Measurements from ENCODE around the gene ZCCHC2. TPM values are rescaled to one million over a fixed set of nuclear protein-coding genes. Genes with fewer than 3 reads are reported as not detected.
A peak's percentile ranks its signal among the peaks of the same experiment; 100 is the strongest.

The ZCCHC2 gene
- total and polyA plus RNA-seq, 9 of the 15 experiments (the other 6 are each of a cell fraction or from before 2014, with no cell fraction given) = 1.0 to 9.2 (median 6.0) TPM

DNA sequence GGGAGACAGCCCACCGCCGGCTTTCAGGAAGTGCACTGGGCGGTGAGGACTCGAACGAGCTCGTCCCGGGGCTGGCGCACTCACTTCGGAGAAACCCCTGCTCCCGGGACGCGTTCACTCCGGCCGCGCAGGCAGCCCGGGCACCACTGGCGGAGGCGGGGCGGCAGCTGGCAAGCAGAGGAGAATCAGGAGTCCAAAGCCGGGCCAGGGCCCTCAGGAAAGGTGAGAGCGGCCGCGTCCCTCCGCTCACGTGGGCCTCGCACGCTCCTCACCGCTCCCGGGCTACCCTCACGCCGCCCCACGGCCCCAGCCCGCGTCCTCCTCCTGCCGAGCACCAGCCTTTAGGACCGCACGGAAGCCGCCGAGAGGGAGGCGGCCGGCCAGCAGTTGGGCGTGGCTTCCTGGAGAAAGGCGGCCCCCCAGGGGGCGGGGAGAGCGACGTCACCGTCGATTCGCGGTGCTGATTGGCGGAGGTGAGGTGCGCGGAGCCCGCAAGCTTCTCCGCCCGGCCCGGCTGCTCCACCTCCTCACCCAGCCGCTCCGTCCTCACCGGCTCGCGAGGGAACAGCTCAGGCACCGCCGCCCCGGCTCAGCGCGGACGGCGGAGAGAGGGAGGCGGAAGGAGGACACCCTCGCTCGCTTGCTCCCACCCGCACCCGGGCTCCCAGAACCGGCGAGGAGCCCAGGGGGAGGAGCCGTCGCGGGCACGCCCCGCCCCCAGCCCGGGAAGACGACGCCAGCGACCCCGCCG is at the start of gene ZCCHC2 (continued):
- TF ChIP-seq FOXM1 (IDR thresholded peaks at IDR 0.05; ENCODE audit: low read depth) (0 out of 2 replicates have a peak, but pooled peaks have one; percentile 46), FOXM1 (CRISPR knock-in tag; IDR thresholded peaks at IDR 0.05; ENCODE audit: low read depth) (0 out of 2 replicates have a peak, but pooled peaks have one; percentile 42), TARDBP (IDR thresholded peaks at IDR 0.05) (peak; percentile 68; the same call in 1 of the 2 replicates), CCNT2 (IDR thresholded peaks at IDR 0.05; ENCODE audit: borderline replicate concordance, extremely low read depth, insufficient read length, low read depth, low read length) (peak; percentile 78), ELF4 (CRISPR knock-in tag; IDR thresholded peaks at IDR 0.05) (no peak), ZFX (CRISPR knock-in tag; IDR thresholded peaks at IDR 0.05) (peak; percentile 89), SIX5 (IDR thresholded peaks at IDR 0.05; ENCODE audit: borderline replicate concordance in 1 of 2, insufficient read depth in 1 of 2, low read depth in 1 of 2, low read length in 2 of 2) (no peak), ZNF347 (CRISPR knock-in tag; IDR thresholded peaks at IDR 0.05; ENCODE audit: low read depth) (no peak), GATA2 (CRISPR knock-in tag; IDR thresholded peaks at IDR 0.05) (no peak), ZBTB1 (CRISPR knock-in tag; IDR thresholded peaks at IDR 0.05; ENCODE audit: borderline replicate concordance, low read depth) (peak; percentile 53; the same call in 1 of the 2 replicates), MAZ (CRISPR knock-in tag; conservative IDR thresholded peaks at IDR 0.05 in 1 of 2, IDR thresholded peaks at IDR 0.05 in 1 of 2) (peak; percentile 91 to 97), PCBP1 (IDR thresholded peaks at IDR 0.05; ENCODE audit: low read depth, low read length, poor library complexity, severe bottlenecking) (no peak), NONO (IDR thresholded peaks at IDR 0.05; ENCODE audit: low read depth in 2 of 2, low read length in 1 of 2) (peak; percentile 14 to 57; a peak in 2 of 4 replicates)
- TF ChIP-seq, protein P1, sequence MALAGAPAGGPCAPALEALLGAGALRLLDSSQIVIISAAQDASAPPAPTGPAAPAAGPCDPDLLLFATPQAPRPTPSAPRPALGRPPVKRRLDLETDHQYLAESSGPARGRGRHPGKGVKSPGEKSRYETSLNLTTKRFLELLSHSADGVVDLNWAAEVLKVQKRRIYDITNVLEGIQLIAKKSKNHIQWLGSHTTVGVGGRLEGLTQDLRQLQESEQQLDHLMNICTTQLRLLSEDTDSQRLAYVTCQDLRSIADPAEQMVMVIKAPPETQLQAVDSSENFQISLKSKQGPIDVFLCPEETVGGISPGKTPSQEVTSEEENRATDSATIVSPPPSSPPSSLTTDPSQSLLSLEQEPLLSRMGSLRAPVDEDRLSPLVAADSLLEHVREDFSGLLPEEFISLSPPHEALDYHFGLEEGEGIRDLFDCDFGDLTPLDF (CRISPR knock-in tag; IDR thresholded peaks at IDR 0.05) = no peak
- TF ChIP-seq, protein P2, sequence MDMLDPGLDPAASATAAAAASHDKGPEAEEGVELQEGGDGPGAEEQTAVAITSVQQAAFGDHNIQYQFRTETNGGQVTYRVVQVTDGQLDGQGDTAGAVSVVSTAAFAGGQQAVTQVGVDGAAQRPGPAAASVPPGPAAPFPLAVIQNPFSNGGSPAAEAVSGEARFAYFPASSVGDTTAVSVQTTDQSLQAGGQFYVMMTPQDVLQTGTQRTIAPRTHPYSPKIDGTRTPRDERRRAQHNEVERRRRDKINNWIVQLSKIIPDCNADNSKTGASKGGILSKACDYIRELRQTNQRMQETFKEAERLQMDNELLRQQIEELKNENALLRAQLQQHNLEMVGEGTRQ (CRISPR knock-in tag; IDR thresholded peaks at IDR 0.05) = no peak
- TF ChIP-seq, protein P3, sequence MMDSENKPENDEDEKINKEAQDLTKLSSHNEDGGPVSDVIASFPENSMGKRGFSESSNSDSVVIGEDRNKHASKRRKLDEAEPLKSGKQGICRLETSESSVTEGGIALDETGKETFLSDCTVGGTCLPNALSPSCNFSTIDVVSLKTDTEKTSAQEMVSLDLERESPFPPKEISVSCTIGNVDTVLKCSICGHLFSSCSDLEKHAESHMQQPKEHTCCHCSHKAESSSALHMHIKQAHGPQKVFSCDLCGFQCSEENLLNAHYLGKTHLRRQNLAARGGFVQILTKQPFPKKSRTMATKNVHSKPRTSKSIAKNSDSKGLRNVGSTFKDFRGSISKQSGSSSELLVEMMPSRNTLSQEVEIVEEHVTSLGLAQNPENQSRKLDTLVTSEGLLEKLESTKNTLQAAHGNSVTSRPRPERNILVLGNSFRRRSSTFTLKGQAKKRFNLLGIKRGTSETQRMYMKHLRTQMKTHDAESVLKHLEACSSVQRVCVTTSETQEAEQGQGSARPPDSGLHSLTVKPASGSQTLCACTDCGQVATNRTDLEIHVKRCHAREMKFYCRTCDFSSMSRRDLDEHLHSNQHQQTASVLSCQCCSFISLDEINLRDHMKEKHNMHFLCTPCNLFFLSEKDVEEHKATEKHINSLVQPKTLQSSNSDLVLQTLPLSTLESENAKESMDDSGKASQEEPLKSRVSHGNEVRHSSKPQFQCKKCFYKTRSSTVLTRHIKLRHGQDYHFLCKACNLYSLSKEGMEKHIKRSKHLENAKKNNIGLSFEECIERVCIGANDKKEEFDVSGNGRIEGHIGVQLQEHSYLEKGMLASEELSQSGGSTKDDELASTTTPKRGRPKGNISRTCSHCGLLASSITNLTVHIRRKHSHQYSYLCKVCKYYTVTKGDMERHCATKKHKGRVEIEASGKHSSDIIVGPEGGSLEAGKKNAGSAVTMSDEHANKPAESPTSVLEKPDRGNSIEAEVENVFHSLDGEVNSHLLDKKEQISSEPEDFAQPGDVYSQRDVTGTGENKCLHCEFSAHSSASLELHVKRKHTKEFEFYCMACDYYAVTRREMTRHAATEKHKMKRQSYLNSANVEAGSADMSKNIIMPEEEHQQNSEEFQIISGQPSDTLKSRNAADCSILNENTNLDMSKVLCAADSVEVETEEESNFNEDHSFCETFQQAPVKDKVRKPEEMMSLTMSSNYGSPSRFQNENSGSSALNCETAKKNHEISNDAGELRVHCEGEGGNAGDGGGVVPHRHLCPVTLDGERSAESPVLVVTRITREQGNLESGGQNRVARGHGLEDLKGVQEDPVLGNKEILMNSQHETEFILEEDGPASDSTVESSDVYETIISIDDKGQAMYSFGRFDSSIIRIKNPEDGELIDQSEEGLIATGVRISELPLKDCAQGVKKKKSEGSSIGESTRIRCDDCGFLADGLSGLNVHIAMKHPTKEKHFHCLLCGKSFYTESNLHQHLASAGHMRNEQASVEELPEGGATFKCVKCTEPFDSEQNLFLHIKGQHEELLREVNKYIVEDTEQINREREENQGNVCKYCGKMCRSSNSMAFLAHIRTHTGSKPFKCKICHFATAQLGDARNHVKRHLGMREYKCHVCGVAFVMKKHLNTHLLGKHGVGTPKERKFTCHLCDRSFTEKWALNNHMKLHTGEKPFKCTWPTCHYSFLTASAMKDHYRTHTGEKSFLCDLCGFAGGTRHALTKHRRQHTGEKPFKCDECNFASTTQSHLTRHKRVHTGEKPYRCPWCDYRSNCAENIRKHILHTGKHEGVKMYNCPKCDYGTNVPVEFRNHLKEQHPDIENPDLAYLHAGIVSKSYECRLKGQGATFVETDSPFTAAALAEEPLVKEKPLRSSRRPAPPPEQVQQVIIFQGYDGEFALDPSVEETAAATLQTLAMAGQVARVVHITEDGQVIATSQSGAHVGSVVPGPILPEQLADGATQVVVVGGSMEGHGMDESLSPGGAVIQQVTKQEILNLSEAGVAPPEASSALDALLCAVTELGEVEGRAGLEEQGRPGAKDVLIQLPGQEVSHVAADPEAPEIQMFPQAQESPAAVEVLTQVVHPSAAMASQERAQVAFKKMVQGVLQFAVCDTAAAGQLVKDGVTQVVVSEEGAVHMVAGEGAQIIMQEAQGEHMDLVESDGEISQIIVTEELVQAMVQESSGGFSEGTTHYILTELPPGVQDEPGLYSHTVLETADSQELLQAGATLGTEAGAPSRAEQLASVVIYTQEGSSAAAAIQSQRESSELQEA (IDR thresholded peaks at IDR 0.05; ENCODE audit: low read depth) = no peak

All from K562 (cell line).